ENCODE data around the gene FBN3.
"Not testable (repeated sequence)": the region's sequence is repeated elsewhere in the genome, so short reads cannot be mapped to it uniquely, and the experiment has no call there.

FBN3 gene

GRCh38 chr19:8123683-8124082 lies 25.7 kb downstream of the FBN3 start:
- peak in 2 of 10 donors; percentile 39 to 75 for DNase-seq
- intact Hi-C loops (cut with DNase I): no loop called here

GRCh38 chr19:8120636-8121480 lies 28.5 kb downstream of the FBN3 start:
- intact Hi-C loops (cut with DNase I): no loop called here
- peak in 2 of 10 donors; percentile 49 to 77 for DNase-seq

DNA sequence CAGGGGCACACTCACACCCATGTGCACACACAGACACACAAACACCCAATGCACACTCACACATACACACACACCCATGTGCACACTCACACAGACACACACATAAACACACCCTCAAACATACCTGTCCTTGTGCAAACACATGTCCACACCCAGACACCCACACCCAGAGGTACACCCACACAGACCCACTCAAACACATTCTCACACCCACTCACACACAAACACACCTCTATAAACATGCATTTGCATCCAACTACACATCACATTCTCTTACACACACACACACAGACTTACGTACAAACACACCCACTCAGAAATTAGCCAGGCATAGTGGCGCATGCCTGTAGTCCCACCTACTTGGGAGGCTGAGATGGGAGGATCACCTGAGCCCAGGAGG lies 31.4 kb downstream of the FBN3 start:
- intact Hi-C loops (cut with DNase I): no loop called here
- DNase-seq: peak in 1 of 10 donors; percentile 0

DNA sequence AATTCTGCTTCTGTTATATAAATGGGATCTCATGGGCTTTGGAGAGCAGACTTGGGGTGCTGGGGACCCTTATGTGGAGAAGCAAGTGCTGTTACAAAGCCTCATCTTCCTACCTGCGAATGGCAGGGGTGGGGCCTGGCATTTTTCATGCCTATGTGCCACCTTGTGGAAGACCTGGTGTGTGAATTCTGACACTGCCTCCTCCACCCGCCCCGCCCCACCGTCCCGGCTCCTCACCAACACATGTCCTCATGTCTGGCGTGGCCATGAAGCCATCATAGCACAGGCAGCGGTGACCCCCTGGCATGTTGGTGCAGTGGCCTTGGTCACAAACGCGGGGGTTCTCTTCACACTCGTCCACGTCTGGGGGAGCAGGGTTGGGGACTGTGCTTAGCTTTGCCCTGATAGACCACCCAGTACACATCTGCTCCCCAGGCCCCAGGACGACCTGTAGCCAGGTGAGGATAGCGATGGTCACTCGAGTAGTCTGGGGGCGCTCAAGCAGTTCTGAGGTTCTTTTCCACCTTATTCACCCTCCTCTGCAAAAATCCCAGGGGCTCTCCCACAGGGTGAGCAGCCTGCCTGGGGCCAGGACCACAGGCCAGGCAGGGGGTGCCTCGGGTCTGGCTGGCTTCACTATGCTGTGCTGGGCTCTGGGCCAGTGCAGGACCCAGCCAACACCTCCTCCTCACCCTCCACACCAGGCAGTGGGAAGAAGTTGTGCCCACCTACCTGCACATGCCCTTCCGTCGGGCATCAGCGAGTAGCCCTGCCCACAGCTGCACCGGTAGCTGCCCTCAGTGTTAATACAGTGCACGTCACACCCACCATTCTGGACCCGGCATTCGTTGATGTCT lies 32.7 kb downstream of the FBN3 start:
- intact Hi-C loops (cut with DNase I): no loop called here

GRCh38 chr19:8115805-8116396 lies 33.5 kb downstream of the FBN3 start:
- peak in 1 of 10 donors; percentile 13 for DNase-seq
- intact Hi-C loops (cut with DNase I): no loop called here

More for the DNA sequence above, 32.7 kb downstream of the FBN3 start:
- DNase-seq: peak in 1 of 10 donors; percentile 63

- intact Hi-C loops (cut with DNase I): no loop called here
- DNase-seq: peak in 1 of 10 donors; percentile 16
These were observed 36.4 kb downstream of the FBN3 start for GRCh38 chr19:8113017-8113416.

- intact Hi-C loops (cut with DNase I): no loop called here
These were observed 38.0 kb downstream of the FBN3 start for GRCh38 chr19:8111376-8111775.

GRCh38 chr19:8110931-8111330 lies 38.5 kb downstream of the FBN3 start:
- peak in 2 of 10 donors; percentile 77 to 79 for DNase-seq
- intact Hi-C loops (cut with DNase I): no loop called here

More at GRCh38 chr19:8111376-8111775, 38.0 kb downstream of the FBN3 start:
- DNase-seq: peak in 1 of 10 donors; percentile 49

GRCh38 chr19:8109890-8110662 lies 39.3 kb downstream of the FBN3 start:
- DNase-seq: peak in 2 of 10 donors; percentile 6 to 28
- intact Hi-C loops (cut with DNase I): no loop called here

GRCh38 chr19:8109455-8109854 lies 39.9 kb downstream of the FBN3 start:
- peak in 2 of 10 donors; percentile 45 to 60 for DNase-seq
- intact Hi-C loops (cut with DNase I): no loop called here

- DNase-seq: peak in 2 of 10 donors; percentile 46 to 63
- intact Hi-C loops (cut with DNase I): no loop called here
These were observed 40.6 kb downstream of the FBN3 start for GRCh38 chr19:8108560-8109445.

DNA sequence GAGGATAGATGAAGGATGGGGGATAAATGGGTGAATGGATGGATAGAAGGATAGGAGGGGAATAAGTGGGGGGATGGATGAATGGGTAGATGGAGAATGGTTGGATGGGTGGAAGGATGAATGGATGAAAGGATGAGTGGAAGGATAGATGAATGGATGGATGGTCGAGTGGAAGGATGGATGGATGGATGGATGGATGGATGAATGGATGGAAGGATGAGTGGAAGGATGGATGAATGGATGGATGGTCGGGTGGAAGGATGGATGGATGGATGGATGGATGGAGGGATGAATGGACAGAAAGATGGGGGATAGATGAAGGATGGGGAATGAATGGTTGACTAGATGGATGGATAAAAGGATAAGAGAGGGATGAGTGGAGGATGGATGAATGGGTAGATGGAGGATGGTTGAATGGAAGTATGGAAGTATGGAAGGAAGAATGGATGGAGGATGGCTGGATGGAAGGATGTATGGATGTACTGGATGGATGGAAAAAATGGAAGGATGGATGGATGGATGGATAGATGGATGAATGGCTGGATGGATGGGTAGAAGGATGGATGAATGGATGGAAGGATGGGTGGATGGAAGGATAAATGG lies 42.0 kb downstream of the FBN3 start:
- intact Hi-C loops (cut with DNase I): no loop called here
- DNase-seq: no peak

DNA sequence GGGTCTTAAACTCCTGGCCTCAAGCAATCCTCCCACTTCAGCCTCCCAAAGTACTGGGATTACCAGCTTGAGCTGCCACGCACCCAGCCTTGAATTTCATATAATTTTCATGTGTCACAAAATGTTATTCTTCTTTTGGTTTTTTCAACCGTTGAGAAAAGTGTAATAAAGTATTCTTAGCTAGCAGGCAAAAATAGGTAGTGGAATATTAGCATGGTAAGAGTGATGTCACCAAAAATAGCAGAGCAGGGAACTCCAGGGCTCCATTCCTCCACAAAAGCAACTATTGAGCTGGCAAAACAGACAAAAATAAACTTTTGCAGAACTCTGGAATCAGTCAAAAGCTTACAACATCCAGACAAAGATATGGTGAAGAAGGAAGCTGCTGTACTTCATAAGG lies 43.9 kb downstream of the FBN3 start:
- DNase-seq: no peak

DNA sequence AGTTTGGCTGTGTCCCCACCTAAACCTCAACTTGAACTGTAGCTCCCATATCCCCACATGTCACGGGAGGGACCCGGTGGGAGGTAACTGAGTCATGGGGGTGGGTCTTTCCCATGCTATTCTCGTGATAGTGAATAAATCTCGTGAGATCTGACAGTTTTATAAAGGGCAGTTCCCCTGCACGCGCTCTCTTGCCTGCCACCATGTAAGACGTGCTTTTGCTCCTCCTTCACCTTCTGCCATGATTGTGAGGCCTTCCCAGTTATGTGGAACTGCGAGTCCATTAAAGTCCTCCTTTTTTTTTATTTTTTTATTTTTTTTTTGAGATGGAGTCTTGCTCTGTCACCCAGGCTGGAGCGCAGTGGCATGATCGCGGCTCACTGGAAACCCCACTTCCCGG lies 47.5 kb downstream of the FBN3 start:
- intact Hi-C loops (cut with DNase I); DNase-seq: not testable (repeated sequence)

More for the DNA sequence above, 43.9 kb downstream of the FBN3 start:
- intact Hi-C loops (cut with DNase I): no loop called here

GRCh38 chr19:8101311-8101710 lies 48.1 kb downstream of the FBN3 start:
- peak in 2 of 10 donors; percentile 40 to 67 for DNase-seq
- intact Hi-C loops (cut with DNase I): no loop called here

GRCh38 chr19:8097681-8098567 lies 51.5 kb downstream of the FBN3 start:
- intact Hi-C loops (cut with DNase I): no loop called here
- no peak for DNase-seq

GRCh38 chr19:8097198-8097597 lies 52.2 kb downstream of the FBN3 start:
- peak in 1 of 10 donors; percentile 37 for DNase-seq
- intact Hi-C loops (cut with DNase I): no loop called here

GRCh38 chr19:8096071-8096470 lies 53.3 kb downstream of the FBN3 start:
- intact Hi-C loops (cut with DNase I): no loop called here
- peak in 2 of 10 donors; percentile 39 to 51 for DNase-seq

Measured in posterior cingulate gyrus (tissue), 11 donors.